ENCODE results near the gene NRF1.

DNA sequence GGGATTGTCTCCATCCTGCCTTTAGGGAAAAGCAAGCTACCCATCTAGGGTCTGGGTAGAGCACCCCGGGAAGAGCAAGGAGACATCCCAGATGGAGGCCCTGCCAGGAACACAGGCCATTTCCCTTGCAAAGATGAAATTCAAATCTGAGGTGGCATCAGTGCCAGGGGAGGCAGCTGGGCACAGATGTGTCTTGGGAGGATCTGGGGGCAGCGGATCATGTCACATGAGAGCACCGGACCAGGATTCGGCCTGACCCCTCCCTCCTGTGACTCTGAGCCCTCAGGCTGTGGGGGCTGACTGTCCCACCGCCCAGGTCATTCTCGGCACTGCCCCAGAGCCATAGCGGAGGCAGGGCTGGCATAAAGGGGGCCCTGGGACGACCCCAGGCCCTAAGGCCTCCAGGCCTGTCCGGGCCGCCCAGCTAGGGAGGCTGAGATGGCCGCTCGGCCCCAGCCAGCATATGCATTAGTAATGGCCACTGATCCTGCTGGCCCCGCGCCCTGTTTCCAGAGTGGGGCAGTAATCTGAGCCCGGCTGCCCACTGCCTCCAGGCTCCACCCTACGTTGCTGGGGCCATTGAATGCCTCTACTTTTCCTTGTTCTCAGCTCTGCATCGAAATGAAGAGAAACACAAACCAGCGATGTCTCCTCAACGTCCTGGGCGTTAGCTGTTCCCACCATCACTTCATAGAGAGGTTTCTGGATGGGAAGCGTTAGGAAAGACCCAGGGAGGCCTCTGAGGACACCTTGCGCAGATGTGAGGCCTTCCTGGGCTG is 192.8 kb downstream of the NRF1 start:
- TF ChIP-seq, protein P1, sequence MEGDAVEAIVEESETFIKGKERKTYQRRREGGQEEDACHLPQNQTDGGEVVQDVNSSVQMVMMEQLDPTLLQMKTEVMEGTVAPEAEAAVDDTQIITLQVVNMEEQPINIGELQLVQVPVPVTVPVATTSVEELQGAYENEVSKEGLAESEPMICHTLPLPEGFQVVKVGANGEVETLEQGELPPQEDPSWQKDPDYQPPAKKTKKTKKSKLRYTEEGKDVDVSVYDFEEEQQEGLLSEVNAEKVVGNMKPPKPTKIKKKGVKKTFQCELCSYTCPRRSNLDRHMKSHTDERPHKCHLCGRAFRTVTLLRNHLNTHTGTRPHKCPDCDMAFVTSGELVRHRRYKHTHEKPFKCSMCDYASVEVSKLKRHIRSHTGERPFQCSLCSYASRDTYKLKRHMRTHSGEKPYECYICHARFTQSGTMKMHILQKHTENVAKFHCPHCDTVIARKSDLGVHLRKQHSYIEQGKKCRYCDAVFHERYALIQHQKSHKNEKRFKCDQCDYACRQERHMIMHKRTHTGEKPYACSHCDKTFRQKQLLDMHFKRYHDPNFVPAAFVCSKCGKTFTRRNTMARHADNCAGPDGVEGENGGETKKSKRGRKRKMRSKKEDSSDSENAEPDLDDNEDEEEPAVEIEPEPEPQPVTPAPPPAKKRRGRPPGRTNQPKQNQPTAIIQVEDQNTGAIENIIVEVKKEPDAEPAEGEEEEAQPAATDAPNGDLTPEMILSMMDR (IDR thresholded peaks at IDR 0.05): no peak
- TF ChIP-seq POLR2A (IDR thresholded peaks at IDR 0.05; ENCODE audit: low read length) (no peak), CHD2 (IDR thresholded peaks at IDR 0.05; ENCODE audit: low read length, partially characterized antibody) (no peak), RFX5 (IDR thresholded peaks at IDR 0.05) (no peak), EP300 (IDR thresholded peaks at IDR 0.05) (no peak), RAD21 (conservative IDR thresholded peaks at IDR 0.05 in 1 of 2, IDR thresholded peaks at IDR 0.05 in 1 of 2) (no peak), JUNB (IDR thresholded peaks at IDR 0.05) (no peak), SREBF2 (IDR thresholded peaks at IDR 0.05) (no peak)
- TF ChIP-seq, protein P2, sequence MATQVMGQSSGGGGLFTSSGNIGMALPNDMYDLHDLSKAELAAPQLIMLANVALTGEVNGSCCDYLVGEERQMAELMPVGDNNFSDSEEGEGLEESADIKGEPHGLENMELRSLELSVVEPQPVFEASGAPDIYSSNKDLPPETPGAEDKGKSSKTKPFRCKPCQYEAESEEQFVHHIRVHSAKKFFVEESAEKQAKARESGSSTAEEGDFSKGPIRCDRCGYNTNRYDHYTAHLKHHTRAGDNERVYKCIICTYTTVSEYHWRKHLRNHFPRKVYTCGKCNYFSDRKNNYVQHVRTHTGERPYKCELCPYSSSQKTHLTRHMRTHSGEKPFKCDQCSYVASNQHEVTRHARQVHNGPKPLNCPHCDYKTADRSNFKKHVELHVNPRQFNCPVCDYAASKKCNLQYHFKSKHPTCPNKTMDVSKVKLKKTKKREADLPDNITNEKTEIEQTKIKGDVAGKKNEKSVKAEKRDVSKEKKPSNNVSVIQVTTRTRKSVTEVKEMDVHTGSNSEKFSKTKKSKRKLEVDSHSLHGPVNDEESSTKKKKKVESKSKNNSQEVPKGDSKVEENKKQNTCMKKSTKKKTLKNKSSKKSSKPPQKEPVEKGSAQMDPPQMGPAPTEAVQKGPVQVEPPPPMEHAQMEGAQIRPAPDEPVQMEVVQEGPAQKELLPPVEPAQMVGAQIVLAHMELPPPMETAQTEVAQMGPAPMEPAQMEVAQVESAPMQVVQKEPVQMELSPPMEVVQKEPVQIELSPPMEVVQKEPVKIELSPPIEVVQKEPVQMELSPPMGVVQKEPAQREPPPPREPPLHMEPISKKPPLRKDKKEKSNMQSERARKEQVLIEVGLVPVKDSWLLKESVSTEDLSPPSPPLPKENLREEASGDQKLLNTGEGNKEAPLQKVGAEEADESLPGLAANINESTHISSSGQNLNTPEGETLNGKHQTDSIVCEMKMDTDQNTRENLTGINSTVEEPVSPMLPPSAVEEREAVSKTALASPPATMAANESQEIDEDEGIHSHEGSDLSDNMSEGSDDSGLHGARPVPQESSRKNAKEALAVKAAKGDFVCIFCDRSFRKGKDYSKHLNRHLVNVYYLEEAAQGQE (IDR thresholded peaks at IDR 0.05): no peak
- TF ChIP-seq, protein P3, sequence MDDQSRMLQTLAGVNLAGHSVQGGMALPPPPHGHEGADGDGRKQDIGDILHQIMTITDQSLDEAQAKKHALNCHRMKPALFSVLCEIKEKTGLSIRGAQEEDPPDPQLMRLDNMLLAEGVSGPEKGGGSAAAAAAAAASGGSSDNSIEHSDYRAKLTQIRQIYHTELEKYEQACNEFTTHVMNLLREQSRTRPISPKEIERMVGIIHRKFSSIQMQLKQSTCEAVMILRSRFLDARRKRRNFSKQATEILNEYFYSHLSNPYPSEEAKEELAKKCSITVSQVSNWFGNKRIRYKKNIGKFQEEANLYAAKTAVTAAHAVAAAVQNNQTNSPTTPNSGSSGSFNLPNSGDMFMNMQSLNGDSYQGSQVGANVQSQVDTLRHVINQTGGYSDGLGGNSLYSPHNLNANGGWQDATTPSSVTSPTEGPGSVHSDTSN (IDR thresholded peaks at IDR 0.05): no peak

All from A549 (cell line).